ENCODE results near the gene UBE2Q1. TPM values are rescaled to one million over a fixed set of nuclear protein-coding genes. Genes with fewer than 3 reads are reported as not detected.
A peak's percentile ranks its signal among the peaks of the same experiment; 100 is the strongest.
"Not testable (repeated sequence)": the region's sequence is repeated elsewhere in the genome, so short reads cannot be mapped to it uniquely, and the experiment has no call there.

UBE2Q1 gene
- total RNA-seq, 1 experiment from 2014 or later, result 55.8 TPM

DNA sequence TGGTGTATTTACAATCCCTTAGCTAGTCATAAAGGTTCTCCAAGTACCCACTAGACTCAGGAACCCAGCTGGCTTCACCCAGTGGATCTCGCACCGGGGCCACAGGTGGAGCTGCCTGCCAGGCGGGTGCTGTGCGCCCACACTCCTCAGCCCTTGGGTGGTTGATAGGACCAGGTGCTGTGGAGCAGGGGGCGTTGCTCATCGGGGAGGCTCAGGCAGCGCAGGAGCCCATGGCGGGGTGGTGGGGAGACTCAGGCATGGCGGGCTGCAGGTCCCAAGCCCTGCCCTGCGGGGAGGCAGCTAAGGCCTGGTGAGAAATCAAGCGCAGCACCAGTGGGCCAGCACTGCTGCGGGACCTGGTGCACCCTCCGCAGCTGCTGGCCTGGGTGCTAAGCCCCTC, 26.5 kb downstream of the UBE2Q1 start:
- H3K4me1 ChIP-seq (replicated peaks); DNase-seq (ENCODE audit: low read depth in 1 of 2, low spot score in 2 of 2); H3K36me3 ChIP-seq; H3K4me3 ChIP-seq; H3K27me3 ChIP-seq (replicated peaks); H3K9me3 ChIP-seq (replicated peaks); H3K27ac ChIP-seq: not testable (repeated sequence)

DNA sequence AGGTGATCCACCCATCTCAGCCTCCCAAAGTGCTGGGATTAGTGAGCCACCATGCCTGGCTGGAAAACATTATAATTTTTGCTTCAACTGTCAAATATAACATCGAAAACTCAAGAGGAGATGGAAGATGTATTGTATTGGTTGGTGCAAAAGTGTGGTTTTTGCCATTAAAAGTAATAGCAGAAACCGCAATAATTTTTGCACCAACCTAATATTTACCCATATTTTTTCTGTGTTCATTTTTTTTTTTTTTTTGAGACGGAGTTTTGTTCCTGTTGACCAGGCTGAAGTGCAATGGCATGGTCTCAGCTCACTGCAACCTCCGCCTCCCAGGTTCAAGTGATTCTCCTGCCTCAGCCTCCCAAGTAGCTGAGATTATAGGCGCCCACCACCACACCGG, 29.2 kb downstream of the UBE2Q1 start:
- no peaks in the 10 kb centered on the region for H3K4me1 ChIP-seq (replicated peaks)
- DNase-seq (ENCODE audit: low read depth in 1 of 2, low spot score in 2 of 2), result no peak
- no peak overlapping the region for H3K4me3 ChIP-seq
- H3K27ac ChIP-seq, result no peak overlapping the region
- H3K9me3 ChIP-seq (replicated peaks), result no peaks in the 10 kb centered on the region
- H3K36me3 ChIP-seq, result no peaks in the 10 kb centered on the region
- H3K27me3 ChIP-seq (replicated peaks), result peaks cover 3% of the 10 kb centered on the region; the same call in 1 of the 2 replicates

GRCh38 chr1:154527192-154527591, 31.3 kb downstream of the UBE2Q1 start:
- DNase-seq (ENCODE audit: low read depth in 1 of 2, low spot score in 2 of 2), result no peak
- Histone ChIP-seq H3K9me3 (replicated peaks) (no peaks in the 10 kb centered on the region), H3K27me3 (replicated peaks) (peaks cover 6% of the 10 kb centered on the region), H3K4me3 (no peak overlapping the region), H3K4me1 (replicated peaks) (no peaks in the 10 kb centered on the region), H3K27ac (no peak overlapping the region), H3K36me3 (no peaks in the 10 kb centered on the region)

- H3K27ac ChIP-seq, result no peak overlapping the region
- H3K36me3 ChIP-seq, result no peaks in the 10 kb centered on the region
- no peak overlapping the region for H3K4me3 ChIP-seq
- H3K27me3 ChIP-seq (replicated peaks), result peaks cover 15% of the 10 kb centered on the region
- no peaks in the 10 kb centered on the region for H3K9me3 ChIP-seq (replicated peaks)
- H3K4me1 ChIP-seq (replicated peaks), result no peaks in the 10 kb centered on the region
- no peak for DNase-seq (ENCODE audit: low read depth in 1 of 2, low spot score in 2 of 2)
These were observed 33.6 kb downstream of the UBE2Q1 start for GRCh38 chr1:154524881-154525280.

GRCh38 chr1:154521695-154522094, 36.8 kb downstream of the UBE2Q1 start:
- H3K4me1 ChIP-seq (replicated peaks), result no peaks in the 10 kb centered on the region
- H3K27ac ChIP-seq, result no peak overlapping the region
- no peaks in the 10 kb centered on the region for H3K36me3 ChIP-seq
- no peaks in the 10 kb centered on the region for H3K9me3 ChIP-seq (replicated peaks)
- H3K4me3 ChIP-seq, result no peak overlapping the region
- no peak for DNase-seq (ENCODE audit: low read depth in 1 of 2, low spot score in 2 of 2)
- H3K27me3 ChIP-seq (replicated peaks), result peaks cover 23% of the 10 kb centered on the region

DNA sequence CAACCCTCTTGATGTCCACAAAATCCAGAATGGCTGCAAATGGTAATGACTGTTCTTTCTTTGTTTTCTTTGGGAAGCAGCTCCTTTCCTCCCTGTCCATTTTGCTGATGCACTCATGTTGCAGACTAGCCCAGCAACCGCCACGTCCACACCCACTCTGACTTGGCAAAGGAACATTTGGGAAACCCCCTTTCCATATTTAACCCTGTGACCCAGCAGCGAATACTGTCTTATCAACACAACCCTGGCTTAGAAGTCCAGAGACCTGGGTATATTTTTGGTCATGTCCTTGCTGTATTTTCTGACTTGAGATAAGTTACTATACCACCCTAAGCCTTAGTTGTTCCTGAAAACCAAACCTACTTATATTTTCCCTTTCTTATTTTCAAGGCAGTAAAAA, 38.1 kb downstream of the UBE2Q1 start:
- H3K36me3 ChIP-seq, result no peaks in the 10 kb centered on the region
- no peaks in the 10 kb centered on the region for H3K9me3 ChIP-seq (replicated peaks)
- H3K4me3 ChIP-seq, result no peak overlapping the region
- H3K4me1 ChIP-seq (replicated peaks), result no peaks in the 10 kb centered on the region
- no peak overlapping the region for H3K27ac ChIP-seq
- DNase-seq (ENCODE audit: low read depth in 1 of 2, low spot score in 2 of 2), result no peak
- peaks cover 23% of the 10 kb centered on the region for H3K27me3 ChIP-seq (replicated peaks)

DNA sequence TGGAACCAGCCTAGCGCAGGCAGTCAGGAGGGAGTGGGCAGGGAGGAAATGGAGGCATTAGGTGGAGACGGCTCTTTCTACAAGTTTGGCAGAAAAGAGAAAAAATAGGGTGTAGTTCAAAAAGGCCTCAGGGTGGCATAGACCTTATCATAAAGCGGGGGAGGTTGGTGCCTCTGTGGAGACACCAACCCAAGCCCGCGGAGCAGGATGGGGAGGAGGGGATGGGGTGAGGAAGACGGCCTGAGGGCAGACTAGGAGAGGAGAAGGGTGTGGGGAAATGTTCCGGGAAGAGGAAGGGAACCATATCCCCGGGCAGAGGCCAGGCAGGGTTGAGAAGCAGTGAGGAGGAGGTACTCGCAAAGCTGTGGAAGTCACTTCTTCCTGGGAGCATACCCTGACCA, 38.9 kb downstream of the UBE2Q1 start:
- DNase-seq (ENCODE audit: low read depth in 1 of 2, low spot score in 2 of 2), result no peak

DNA sequence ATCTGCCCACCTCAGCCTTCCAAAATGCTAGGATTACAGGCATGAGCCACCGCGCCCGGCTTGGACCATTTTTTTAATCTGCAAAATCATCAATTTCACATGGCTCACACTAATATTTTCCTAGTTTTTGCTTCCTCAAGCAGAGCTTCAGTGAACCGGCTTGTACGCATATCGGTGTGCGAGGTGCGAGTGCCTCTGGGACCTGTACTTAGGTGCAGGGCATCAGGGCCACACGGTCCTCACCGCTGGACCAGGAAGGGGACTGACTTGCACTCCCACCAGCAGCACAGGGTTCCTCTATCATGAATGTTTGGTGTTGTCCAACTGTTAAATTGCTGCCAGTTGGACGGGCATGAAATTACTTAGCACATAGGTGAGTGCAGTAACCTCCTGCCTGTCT, 40.8 kb downstream of the UBE2Q1 start:
- Histone ChIP-seq H3K27ac (no peak overlapping the region), H3K4me3 (no peak overlapping the region), H3K9me3 (replicated peaks) (no peaks in the 10 kb centered on the region), H3K27me3 (replicated peaks) (peaks cover 37% of the 10 kb centered on the region), H3K36me3 (no peaks in the 10 kb centered on the region), H3K4me1 (replicated peaks) (no peaks in the 10 kb centered on the region)
- no peak for DNase-seq (ENCODE audit: low read depth in 1 of 2, low spot score in 2 of 2)

More for the DNA sequence above, 38.9 kb downstream of the UBE2Q1 start:
- no peaks in the 10 kb centered on the region for H3K9me3 ChIP-seq (replicated peaks)
- H3K4me3 ChIP-seq, result no peak overlapping the region
- no peaks in the 10 kb centered on the region for H3K36me3 ChIP-seq
- no peak overlapping the region for H3K27ac ChIP-seq
- H3K27me3 ChIP-seq (replicated peaks), result peaks cover 26% of the 10 kb centered on the region
- no peaks in the 10 kb centered on the region for H3K4me1 ChIP-seq (replicated peaks)

DNA sequence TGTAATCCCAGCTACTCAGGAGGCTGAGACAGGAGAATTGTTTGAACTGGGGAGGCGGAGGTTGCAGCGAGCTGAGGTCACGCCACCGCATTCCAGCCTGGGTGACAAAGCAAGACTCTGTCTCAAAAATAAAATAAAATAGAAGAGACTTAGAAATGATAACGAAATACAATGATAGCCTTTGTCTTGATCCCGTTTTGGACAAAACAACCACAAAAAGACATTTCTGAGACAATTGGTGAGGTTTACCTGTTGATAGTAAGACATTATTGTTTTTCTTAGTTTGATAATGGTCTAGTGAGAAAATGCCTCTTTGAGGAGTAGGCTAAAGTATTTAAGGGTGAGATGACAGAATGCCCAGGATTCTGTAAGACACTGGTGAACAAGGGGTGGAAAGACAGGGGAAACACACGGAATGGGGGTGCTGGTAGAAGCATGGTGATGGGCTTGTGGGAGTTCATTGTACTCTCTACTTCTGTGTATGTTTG, 44.4 kb downstream of the UBE2Q1 start:
- peaks cover 32% of the 10 kb centered on the region for H3K27me3 ChIP-seq (replicated peaks)
- H3K36me3 ChIP-seq, result no peaks in the 10 kb centered on the region
- no peak overlapping the region for H3K4me3 ChIP-seq
- no peaks in the 10 kb centered on the region for H3K4me1 ChIP-seq (replicated peaks)
- no peak for DNase-seq (ENCODE audit: low read depth in 1 of 2, low spot score in 2 of 2)
- no peak overlapping the region for H3K27ac ChIP-seq
- H3K9me3 ChIP-seq (replicated peaks), result no peaks in the 10 kb centered on the region

DNA sequence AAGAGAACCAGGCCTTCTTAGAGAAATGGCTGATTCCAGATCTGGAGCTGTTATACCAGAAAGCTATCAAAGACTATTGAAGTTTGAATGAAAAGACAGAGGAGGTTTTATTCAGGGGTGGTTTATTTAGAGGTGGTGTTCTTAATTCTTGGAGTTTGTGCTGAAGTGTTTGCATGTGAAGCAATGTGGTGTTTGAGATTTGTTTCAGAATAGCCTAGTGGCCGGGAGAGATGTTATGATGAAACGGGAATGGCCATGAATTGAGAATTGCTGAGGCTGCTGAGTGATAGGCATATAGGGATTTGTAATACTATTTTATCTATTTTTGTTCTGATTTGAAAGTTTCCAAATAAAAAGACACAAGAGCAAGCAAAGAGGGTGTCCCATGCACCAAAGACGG, 45.7 kb downstream of the UBE2Q1 start:
- no peak for DNase-seq (ENCODE audit: low read depth in 1 of 2, low spot score in 2 of 2)
- H3K9me3 ChIP-seq (replicated peaks), result no peaks in the 10 kb centered on the region
- no peaks in the 10 kb centered on the region for H3K36me3 ChIP-seq
- H3K4me3 ChIP-seq, result no peak overlapping the region
- peaks cover 38% of the 10 kb centered on the region for H3K27me3 ChIP-seq (replicated peaks)
- no peaks in the 10 kb centered on the region for H3K4me1 ChIP-seq (replicated peaks)
- H3K27ac ChIP-seq, result no peak overlapping the region

GRCh38 chr1:154503898-154504297, 54.6 kb downstream of the UBE2Q1 start:
- peaks cover 87% of the 10 kb centered on the region for H3K27me3 ChIP-seq (replicated peaks)
- peaks cover 14% of the 10 kb centered on the region for H3K9me3 ChIP-seq (replicated peaks)
- peak in 1 of 2 experiments; percentile 7 for DNase-seq (ENCODE audit: low read depth in 1 of 2, low spot score in 2 of 2)
- peaks cover 8% of the 10 kb centered on the region for H3K4me1 ChIP-seq (replicated peaks)
- H3K4me3 ChIP-seq, result no peak overlapping the region
- no peaks in the 10 kb centered on the region for H3K36me3 ChIP-seq
- H3K27ac ChIP-seq, result no peak overlapping the region

GRCh38 chr1:154502744-154503115, 55.7 kb downstream of the UBE2Q1 start:
- peaks cover 84% of the 10 kb centered on the region for H3K27me3 ChIP-seq (replicated peaks)

DNA sequence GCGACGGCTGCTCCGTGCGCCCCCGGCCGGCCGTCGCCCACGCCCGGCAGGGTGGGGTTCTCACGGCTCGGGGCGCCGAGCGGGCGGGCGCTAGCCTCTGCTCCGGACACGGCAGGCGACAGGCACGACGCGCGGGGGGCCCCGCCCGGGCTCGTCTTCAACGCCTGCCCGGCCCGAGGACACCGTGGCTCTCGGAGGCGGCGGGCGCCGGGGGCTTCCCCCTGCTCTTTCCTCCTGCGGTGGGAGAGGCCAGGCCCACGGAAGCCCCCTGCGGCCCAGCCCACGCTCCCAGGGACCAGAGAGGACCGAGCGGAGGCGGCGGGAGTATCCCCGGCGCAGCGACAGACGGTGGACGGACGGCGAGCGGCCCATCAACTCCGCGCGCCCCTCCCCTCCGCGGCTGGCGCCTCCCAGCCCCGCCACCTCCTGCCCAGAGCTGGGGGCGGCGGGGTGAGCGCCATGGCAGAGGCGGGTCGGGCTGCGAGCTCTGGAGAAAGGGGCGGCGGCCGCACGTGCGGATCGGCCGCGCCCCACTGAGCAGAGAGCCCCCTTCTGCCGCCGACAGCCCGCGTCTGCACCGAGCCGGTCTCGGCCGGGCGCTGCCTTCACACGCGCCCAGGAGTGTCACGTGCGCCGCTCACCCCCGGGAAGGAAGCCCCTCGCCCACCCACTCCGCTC, 56.3 kb downstream of the UBE2Q1 start, which contains the start of the genes SHE and TDRD10:
Gene SHE, minus strand, starts transcription at position 347 of the 678 bp plus-strand sequence. CDS start 386 bp downstream, outside the sequence.
Gene TDRD10, plus strand, starts transcription at position 154 of the 678 bp plus-strand sequence. CDS start 4,685 bp downstream, outside the sequence.
- H3K36me3 ChIP-seq, result no peaks in the 10 kb centered on the region
- H3K4me3 ChIP-seq, result no peak within 1 kb of the TSS
- no peak within 1 kb of the TSS for H3K27ac ChIP-seq
- H3K27me3 ChIP-seq (replicated peaks), result peaks cover 84% of the 10 kb centered on the region
- H3K9me3 ChIP-seq (replicated peaks), result peaks cover 14% of the 10 kb centered on the region
- DNase-seq (ENCODE audit: low read depth in 1 of 2, low spot score in 2 of 2), result no peak
- peaks cover 8% of the 10 kb centered on the region for H3K4me1 ChIP-seq (replicated peaks)

More at GRCh38 chr1:154502744-154503115, 55.7 kb downstream of the UBE2Q1 start:
- H3K36me3 ChIP-seq, result no peaks in the 10 kb centered on the region
- no peak overlapping the region for H3K27ac ChIP-seq
- no peak overlapping the region for H3K4me3 ChIP-seq
- DNase-seq (ENCODE audit: low read depth in 1 of 2, low spot score in 2 of 2), result no peak
- peaks cover 8% of the 10 kb centered on the region for H3K4me1 ChIP-seq (replicated peaks)
- H3K9me3 ChIP-seq (replicated peaks), result peaks cover 14% of the 10 kb centered on the region

DNA sequence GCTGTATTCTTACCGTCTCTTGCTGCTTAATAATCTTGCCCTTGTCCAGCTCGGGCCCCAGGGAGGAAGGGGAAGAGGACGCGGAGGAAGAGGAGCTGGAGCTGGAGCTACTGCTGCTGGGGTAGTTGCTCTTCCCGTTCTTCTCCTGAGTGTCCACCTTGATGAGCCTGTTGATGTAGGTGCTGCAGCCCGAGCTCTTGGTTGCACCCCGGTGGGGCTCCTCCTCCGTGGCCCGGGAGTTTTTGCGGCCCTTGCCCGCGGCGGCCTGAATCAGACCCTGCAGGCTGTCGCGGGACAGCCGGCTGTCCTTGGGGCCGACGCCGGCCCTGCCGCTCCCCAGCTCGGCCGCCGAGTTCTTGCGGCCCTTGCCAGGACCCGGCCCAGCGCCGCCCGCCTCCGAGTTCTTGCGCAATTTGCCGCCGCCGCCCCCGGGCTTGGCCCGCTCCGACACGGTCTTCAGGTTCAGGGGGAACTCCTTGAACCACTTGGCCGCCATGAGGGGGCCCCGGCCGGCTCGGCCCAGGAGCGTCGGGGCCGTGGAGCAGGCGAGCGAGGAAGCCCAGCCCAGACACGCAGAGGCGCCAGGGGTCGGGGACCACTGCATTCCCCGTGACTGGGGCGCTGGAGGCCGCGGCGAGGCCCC, 56.9 kb downstream of the UBE2Q1 start:
- no peak overlapping the region for H3K4me3 ChIP-seq
- no peak for DNase-seq (ENCODE audit: low read depth in 1 of 2, low spot score in 2 of 2)
- peaks cover 14% of the 10 kb centered on the region for H3K9me3 ChIP-seq (replicated peaks)
- peaks cover 84% of the 10 kb centered on the region for H3K27me3 ChIP-seq (replicated peaks)
- no peaks in the 10 kb centered on the region for H3K36me3 ChIP-seq
- peaks cover 8% of the 10 kb centered on the region for H3K4me1 ChIP-seq (replicated peaks)
- H3K27ac ChIP-seq, result no peak overlapping the region
